Inflammatory macrophage treated with lipopolysaccharide for 1 hour (primary cell): Measurements from ENCODE around the gene PGRMC2.
"Not testable (repeated sequence)": the region's sequence is repeated elsewhere in the genome, so short reads cannot be mapped to it uniquely, and the experiment has no call there.

Experiments used
- DNase-seq, 2 donors: peaks; one replicate each; pipeline ENCODE4 v3.0.0-alpha.2; 2020 to 2022

Gene PGRMC2

DNA sequence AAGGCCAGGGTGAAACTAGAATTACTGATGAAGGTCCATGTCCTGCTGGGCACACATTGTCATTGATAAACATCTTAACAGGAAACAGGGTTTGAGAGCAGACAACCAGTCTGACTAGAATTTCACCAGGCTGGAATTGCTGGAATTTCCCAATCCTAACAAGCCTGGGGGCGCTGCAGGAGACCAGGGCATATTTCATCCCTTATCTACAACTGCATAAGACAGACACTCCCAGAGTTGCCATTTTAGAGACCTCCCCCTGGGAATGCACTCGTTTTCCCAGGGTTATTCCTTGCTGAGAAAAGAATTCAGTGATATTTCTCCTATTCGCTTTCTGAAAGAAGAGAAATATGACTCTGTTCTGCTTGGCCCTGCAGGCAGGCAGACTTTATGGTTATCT is 22.1 kb downstream of the PGRMC2 start:
- DNase-seq: not testable (repeated sequence)

DNA sequence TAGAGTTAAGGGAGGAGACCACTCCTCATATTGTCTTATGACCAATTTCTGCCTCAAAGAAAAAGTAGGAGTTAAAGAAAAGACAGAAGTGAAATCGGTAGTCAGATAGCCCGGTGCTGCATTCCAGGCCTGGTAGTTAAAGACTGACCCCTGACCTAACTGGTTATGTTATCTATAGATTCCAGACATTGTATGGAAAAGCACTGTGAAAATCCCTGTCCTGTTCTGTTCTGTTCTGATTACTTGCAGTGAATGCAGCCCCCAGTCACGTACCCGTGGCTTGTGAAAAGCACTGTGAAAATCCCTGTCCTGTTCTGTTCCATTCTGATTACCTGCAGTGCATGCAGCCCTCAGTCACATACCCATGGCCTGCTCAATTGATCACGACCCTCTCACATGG is 27.7 kb downstream of the PGRMC2 start:
- not testable (repeated sequence) for DNase-seq

DNA sequence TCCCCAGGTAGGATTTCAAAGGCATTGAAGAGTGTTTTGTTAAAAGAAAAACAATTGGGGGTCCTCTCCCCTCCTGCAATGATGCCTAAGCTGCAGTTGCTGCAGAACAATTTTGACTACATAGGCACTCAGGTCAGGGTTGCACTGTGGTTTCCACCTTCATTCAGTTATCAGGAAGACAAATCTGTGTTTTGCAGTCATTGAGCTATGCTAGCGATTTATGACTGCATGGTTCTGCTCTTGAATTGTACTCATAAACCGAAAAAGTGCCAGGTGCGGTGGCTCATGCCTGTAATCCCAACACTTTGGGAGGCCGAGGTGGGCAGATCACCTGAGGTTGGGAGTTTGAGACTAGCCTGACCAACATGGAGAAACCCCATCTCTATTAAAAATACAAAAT is 29.4 kb downstream of the PGRMC2 start:
- not testable (repeated sequence) for DNase-seq

DNA sequence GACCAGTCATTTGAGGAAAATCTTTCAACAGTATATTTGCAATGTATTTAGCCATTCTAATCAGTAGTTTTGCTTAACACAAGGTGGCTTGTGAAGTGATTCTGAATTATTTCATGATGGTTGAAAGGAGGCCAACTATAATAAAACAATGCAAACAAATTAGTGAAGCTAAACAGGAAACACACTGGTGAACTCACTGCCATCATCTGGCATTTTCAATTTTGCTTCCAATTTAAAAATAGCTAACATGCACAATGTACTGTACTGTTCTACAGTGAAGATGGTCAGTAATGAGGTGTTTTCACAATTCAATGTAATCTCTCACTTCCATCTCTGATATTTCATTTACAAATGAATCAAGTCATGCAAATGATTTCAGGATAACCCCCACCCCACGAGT is 31.1 kb downstream of the PGRMC2 start:
- no peak for DNase-seq

DNA sequence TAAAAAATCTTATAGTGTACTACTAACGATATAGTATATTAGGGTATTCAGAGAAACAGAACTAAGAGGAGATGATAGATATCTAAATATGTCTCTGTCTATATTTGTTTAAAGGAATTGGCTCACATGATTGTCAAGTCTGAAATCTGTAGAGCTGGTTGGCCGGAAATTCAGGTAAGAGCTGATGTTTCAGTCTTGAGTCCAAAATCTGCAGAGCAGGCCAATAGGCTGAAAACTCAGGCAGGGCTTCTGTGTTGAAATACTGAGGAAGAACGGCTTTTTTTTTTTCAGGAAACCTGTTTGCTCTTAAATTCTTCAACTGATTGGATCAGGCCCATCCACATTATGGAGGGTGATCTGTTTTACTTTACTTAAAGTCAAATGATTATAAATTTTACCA is 31.7 kb downstream of the PGRMC2 start:
- DNase-seq: no peak

DNA sequence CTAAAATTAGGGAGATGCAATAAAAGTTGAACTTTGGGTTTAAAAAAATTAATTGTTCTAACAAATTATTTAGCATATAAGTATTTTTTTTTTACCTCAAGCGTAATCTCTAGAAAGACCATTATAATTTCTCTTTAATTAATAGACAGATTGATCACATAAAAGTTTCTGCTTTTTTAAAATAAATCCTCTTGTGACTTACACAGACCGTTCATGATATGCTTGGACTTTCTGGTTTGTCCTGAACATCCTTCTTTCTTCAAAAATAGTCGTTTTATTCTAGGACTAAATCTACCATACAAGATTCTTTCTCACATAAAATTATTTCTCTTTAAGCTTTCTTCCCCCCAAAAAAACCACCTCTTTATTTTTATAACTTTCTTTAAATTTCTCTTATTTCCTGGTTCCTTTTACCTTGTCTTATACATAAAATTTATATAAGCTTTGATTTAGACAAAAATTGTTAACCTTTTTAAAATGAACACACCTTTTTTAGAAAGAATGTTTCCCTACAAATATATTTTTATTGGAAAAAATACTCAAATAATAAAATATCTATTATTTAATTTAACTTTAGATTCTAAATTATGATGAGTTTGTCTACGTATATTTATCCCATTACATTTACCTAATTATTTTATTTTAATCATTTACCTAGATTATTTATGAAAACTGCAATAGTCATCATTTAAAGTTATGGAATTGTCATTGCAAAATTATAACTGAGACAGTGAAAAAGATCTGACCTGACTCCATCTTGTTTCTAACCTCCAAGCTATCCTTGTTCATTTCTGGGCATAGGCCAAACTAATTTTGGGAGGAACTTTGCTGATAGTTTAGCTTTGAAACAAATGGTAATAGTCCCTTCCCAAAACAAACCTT is 37.6 kb downstream of the PGRMC2 start:
- DNase-seq: no peak

DNA sequence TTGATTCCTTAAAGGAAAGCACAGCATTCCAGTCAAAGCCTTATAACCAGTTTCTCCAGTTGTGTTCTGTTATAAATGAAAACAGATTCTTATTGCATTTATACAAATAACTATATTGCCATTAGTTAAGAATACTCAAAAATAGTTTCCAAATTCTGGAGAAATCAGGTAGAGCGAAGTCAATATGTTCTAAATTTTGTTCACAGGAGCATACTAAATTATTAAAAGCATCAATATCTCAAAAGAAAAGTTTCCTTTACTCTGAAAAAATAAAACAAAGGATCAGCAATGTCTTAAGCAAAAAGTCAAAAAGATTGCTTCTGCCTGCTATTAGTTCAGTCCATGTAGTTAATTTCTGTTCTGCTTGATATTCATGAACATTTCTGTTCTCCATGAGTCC is 39.7 kb downstream of the PGRMC2 start:
- no peak for DNase-seq

DNA sequence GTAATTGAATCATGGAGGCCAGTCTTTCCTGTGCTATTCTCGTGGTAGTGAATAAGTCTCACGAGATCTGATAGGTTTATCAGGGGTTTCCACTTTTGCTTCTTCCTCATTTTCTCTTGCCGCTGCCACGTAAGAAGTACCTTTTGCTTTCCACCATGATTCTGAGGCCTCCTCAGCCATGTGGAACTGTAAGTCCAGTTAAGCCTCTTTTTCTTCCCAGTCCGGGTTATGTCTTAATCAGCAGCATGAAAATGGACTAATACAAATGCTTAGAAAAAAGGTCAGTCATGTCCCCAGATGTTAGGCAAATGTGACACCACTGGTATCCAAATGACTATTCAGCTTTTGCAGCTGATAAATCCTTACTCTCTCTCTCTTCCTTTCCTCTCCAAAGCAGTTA is 42.2 kb downstream of the PGRMC2 start:
- DNase-seq: not testable (repeated sequence)

DNA sequence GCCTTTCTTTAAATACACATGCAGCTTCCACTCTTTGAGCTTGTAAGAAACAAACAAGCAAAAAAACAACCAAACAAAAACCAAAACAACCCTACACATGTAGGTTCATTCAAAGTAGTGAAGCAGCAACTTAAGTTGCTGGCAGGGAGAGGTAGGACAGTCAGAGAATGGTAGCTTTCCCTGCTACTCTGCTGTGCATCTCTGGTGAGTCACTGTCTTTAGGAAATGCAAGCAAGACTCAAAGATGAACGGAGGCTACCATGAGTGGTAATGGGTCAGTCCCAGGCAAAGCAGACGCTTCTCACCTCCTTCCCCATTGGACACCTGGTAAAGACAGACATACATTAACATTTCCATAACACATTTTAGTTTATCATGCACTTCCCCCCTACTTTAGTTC is 43.2 kb downstream of the PGRMC2 start:
- no peak for DNase-seq

DNA sequence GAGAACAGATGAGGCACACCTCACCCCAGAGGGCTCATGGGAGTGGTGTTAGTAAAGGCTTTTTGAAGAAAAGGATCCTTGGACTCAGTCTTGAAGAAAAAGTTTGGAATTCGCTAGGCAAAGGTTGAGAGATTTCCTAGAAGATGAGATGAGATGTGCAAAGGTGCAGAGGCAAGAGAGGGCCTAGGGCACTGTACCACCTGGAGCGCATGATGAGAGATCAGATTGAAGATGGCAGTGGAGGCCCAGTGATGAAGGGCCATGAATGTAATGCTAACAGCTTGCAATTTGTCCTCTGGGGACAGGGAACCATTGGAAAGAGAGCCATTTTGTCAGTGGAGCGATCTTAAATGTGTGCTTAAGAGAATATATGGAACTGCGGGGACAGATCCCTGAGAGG is 45.0 kb downstream of the PGRMC2 start:
- DNase-seq: no peak

DNA sequence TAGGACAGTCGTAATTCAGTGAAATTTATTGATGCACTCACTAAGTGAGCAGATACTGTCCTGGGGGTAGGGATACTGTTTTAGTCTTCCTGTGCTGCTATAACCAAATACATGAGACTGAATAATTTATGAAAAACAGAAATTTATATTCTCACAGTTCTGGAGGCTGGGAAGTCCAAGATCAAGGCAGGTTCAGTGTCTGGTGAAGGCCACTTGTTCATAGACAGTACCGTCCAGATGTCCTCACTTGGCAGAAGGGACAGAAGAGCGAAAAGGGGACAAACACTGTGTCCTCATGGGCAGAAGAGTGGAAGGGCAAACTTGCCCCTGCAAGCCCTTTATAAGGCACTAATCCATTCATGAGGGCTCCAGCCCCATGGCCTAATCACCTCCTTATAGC is 45.6 kb downstream of the PGRMC2 start:
- DNase-seq: no peak

DNA sequence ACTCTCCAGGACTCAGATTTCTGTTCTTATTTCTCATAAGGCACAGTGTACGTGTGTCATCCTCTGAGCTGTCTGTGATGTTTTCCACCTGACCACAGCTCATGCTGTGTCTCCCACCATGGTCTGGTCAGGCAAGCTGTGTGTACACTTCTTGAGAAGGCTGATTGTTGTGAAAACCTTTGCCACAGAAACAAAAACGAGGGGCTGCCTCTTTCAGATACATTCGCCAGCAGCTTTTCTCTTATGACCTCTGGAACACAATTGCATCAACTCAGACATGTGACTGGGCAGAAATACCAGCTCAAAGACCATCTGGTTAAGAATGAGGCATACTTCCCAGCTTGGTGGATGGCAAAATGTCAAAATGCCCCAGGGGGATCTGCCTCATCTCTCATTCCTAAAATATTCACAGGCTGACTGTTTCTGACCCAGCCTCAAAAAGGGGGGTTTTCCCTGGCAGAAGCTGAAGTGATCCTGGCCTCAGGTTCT is 46.1 kb downstream of the PGRMC2 start:
- DNase-seq: no peak

DNA sequence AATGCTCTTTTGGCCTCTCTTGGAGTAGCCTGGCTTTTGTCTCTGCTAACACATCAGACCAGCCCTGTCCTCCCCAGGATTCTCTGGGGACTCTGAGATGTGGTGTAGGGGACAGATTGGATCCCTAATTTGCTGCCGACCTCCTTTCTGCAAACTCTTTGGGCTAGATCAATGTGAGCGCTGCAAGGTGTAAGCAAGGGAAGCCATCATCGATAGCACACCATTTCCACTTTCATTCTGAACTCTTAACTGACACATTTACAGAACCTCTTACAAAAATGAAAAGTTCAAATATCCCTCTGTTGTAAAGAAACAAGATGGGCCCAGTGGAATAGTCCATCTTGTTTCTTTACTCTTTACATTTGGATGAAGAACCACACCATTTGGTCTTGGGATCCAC is 46.6 kb downstream of the PGRMC2 start:
- no peak for DNase-seq

DNA sequence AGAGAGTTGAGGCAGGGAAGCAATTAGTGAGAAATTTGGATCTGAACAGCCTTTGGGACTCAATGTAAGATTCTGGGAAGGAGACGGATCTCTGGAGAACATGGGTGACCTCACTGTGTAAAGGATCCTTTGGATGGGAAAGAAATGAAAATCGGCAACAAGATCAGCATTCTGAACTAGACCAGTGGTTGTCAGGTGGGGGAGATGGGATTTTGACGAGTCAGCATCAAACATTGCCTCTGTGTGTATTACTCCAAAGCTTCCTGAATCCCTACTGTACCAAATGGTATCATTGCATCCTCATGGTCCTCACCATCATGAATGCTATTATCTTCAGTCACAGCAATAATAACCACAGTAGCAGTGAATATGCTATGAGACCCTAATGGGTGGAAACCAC is 52.8 kb downstream of the PGRMC2 start:
- DNase-seq: no peak

DNA sequence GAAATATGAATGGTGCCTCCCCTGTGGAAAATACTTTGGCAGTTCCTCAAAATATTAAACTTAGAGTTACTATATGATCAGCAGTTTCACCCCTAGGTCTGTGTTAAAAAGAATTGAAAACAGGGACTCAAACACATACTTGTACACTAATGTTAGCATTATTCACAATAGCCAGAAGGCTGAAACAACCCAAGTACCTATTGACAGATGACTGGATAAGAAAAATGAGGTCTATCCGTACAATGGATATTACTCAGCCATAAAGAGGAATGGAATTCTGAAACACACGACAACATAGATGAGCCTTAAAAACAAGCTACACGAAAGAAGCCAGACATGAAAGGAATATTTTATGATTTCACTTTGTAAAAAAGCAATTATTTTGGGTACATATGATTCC is 54.9 kb downstream of the PGRMC2 start:
- DNase-seq: no peak

DNA sequence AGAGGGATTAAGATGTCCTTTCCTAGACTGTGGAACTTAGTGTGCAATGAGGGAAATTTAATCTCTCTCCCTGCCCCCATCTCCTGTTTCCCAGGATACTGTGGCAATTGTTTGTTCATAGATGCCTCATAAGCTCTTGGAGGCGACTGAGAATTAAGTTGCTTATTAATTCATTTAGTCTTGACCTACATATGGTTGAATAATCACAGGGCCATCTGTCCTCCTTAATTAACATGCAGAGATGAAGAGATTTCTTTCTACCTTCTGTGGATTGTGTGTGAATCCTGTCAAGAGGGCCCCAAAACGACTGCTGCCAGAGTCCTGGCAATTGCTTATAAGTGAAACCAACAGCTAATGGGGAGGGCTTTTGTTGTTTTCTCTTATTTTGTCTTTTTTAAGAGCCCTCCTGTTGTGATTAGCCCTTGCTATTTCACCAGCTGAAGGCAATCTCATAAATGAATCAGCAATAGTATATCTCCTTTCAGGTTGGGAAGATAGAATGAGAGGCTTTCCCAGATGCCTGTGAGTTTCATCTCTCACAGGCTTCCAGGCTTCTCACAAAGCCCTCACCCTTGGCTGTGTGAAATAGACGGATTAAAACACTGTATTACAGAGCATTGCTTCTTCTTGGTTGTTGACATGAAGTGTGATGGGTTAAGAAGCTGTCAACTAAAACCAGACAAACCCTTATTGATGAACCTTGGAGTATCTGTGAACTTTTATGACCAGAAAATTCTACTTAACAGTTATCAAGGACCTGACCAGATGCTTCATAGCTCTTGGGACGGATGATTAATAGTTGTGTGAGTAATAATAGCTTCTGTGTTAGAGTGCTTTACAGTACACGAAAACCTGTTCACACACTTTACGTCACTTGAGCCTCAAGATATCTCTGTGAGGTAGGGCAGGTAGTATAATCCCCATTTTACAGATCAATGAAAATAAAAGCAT is 58.5 kb downstream of the PGRMC2 start:
- DNase-seq: no peak

DNA sequence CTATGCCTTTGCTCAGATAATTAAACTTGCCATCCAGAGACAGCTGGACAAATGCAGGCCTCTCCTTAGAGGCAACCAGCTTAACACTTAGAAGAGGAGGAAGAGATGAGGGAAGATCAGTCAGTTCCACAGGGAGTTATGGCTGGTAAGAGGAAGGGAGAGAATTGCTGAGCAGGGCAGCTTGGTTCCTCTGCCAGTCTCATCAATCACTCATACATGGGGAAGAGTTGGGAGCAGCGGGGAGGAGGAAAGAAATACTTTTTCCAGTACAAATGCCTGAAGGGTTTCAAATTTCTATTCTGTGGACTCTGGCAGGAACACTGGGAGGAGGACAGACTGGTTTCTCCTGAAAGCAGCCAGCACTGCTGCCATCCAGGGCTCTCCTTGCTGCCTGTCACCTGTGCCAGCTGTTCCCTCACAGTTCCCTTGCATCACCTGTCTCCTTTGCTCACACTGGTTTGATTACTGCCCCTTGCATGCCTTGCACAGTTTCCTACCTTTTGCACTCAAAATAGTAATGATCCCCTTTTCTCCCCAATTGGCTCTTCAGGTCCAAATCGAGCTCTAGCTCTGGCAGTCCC is 59.5 kb downstream of the PGRMC2 start:
- DNase-seq: no peak

DNA sequence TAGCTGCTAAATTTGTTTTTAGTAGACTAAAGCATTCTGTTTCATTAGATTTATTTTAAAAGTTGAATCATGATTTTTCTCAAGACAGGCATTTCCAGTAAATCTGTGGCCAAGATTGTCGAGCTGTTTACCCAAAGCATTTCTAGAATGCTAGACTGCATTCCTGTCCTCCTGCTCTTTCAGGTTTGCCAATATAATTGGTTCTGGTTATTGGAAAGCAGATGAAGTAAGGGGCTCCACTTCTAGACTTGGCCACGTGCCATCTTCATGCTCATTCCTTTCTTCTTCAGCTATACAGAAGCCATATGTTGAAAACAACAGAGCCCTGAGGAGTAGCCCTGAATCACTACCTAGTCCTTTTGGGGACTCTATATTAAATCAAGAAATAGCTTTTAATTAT is 62.5 kb downstream of the PGRMC2 start:
- no peak for DNase-seq

DNA sequence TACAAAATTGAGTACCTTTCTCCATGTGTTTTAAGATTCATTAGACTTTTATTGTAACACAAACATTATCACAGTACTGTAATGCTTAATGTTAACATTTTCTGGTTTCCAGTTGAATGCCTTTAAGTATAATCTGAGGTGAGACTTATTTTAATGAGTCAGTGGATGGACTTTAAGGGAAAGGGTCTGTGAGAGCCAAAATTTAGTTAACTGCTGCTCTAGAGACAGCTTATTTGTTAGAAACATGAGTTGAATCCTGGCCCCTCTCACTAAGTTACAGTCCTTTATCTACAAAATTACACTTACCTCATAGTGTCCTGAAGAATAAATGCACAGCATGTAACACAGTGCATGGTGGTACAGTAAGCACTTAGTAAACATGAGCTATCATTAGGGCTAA is 66.0 kb downstream of the PGRMC2 start:
- DNase-seq: no peak

DNA sequence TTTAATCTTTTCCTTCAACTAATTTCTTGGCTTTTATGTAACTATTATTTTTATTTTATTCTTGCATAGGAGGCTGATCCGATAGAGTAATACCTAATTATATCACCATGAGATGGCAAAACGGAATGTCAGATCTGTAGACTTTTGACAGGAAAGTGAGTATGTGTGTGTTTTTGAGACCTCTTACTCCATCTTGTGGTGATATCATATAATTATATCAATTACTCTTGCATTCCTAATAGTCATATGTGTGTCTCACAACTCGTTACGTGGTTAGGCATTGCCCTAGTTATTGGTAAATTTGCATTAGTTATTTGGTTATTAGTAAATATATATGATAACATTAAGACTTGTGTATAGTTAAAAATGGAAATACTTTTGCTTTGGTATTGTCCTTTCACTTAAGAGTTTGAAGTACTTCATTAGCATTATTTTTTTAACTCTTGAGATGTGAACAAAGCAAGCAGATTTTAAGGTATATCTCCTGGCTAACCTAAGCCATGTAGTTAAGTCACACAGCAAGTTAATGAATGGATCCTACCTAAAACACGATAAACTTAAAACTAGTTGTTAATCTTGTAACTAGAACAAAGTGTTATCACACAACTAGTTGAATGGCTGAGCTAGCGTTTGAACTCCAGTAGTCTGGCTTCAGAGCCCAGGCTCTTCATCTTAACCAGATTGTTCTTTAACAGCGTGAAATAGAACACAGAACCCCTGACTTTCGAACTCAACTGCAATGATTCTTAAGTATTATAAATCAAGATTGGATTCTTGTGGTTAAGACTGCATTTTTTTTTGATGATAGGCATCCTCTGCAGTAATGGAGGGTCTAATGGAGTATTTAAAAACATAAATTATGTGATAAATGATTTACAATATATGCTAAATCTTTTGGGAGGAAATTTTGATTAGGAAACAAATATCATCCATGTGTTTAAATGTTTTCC is 67.1 kb downstream of the PGRMC2 start:
- DNase-seq: peak; percentile 18 to 26
